ENCODE data around the gene ATP6V1G1. TPM values are rescaled to one million over a fixed set of nuclear protein-coding genes. Genes with fewer than 3 reads are reported as not detected.
"Not testable (repeated sequence)": the region's sequence is repeated elsewhere in the genome, so short reads cannot be mapped to it uniquely, and the experiment has no call there.

The ATP6V1G1 gene
- total RNA-seq, 2 donors from 2014 or later = 59.4 to 74.4 TPM

- H3K27ac ChIP-seq = no peak overlapping the region
- H3K4me1 ChIP-seq = no peaks in the 10 kb centered on the region
- H3K27me3 ChIP-seq = no peaks in the 10 kb centered on the region
- H3K4me3 ChIP-seq = no peak overlapping the region
- H3K9me3 ChIP-seq = no peaks in the 10 kb centered on the region
- intact Hi-C loops (cut with DNase I) = no loop called here
- no peak overlapping the region for H3K9ac ChIP-seq (ENCODE audit: low read depth in 2 of 2, low read length in 2 of 2)
- H3K36me3 ChIP-seq = no peaks in the 10 kb centered on the region
- DNase-seq = no peak
- no peak for TF ChIP-seq CTCF (IDR thresholded peaks at IDR 0.05)
Measured at GRCh38 chr9:114570742-114571141, 16.8 kb upstream of the ATP6V1G1 start.

- intact Hi-C loops (cut with DNase I) = no loop called here
- TF ChIP-seq CTCF (IDR thresholded peaks at IDR 0.05) = no peak
- Histone ChIP-seq H3K4me3 (no peak overlapping the region), H3K27ac (no peak overlapping the region), H3K36me3 (no peaks in the 10 kb centered on the region), H3K9me3 (no peaks in the 10 kb centered on the region), H3K4me1 (no peaks in the 10 kb centered on the region), H3K27me3 (no peaks in the 10 kb centered on the region), H3K9ac (ENCODE audit: low read depth in 2 of 2, low read length in 2 of 2) (no peak overlapping the region)
- no peak for DNase-seq
Measured at GRCh38 chr9:114571391-114571790, 16.2 kb upstream of the ATP6V1G1 start.

DNA sequence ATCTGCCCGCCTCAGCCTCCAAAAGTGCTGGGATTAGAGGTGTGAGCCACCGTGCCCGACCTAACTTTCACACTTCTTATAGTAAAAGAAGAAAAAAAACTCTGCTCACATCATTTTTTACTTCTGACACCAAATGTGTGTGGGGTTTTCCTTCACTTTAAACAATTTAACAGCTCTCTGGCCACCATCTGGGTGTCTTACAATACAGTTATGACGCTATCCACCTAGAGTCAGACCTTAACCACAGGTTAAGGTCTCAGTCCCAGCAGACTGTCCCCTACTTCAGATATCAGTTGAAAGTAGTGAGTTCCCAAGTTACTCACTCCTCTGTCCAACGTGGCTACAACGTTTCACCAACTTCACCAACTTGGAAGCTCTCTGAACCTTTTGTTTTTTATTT is 15.4 kb upstream of the ATP6V1G1 start:
- Histone ChIP-seq H3K27me3 (no peaks in the 10 kb centered on the region), H3K9me3 (no peaks in the 10 kb centered on the region), H3K4me1 (no peaks in the 10 kb centered on the region), H3K36me3 (no peaks in the 10 kb centered on the region), H3K27ac (no peak overlapping the region), H3K4me3 (no peak overlapping the region), H3K9ac (ENCODE audit: low read depth in 2 of 2, low read length in 2 of 2) (no peak overlapping the region)
- no peak for DNase-seq
- intact Hi-C loops (cut with DNase I) = no loop called here
- no peak for TF ChIP-seq CTCF (IDR thresholded peaks at IDR 0.05)

DNA sequence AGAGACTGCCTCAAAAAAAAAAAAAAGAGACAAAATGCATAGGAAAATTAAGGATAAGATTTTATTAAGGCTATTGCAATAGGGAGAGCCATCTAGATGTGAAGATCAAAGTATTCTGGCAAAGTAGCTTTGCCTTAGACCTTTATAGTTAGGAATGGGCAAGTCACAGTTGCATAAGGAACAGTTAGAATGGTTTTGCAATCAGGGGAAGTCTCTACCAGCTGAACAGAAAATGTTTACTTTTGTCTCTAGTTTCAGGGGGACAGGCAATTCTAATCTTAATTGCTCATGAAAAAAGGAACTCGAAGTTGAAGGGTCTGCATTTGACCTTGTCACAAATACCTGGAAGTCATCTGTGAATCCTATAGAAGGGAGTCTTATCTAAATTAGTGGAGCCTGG is 13.1 kb upstream of the ATP6V1G1 start:
- H3K27me3 ChIP-seq = no peaks in the 10 kb centered on the region
- no peaks in the 10 kb centered on the region for H3K36me3 ChIP-seq
- H3K4me1 ChIP-seq = no peaks in the 10 kb centered on the region
- H3K27ac ChIP-seq = no peak overlapping the region
- intact Hi-C loops (cut with DNase I) = no loop called here
- H3K9me3 ChIP-seq = no peaks in the 10 kb centered on the region
- H3K9ac ChIP-seq (ENCODE audit: low read depth in 2 of 2, low read length in 2 of 2) = no peak overlapping the region
- TF ChIP-seq CTCF (IDR thresholded peaks at IDR 0.05) = no peak
- H3K4me3 ChIP-seq = no peak overlapping the region
- no peak for DNase-seq

DNA sequence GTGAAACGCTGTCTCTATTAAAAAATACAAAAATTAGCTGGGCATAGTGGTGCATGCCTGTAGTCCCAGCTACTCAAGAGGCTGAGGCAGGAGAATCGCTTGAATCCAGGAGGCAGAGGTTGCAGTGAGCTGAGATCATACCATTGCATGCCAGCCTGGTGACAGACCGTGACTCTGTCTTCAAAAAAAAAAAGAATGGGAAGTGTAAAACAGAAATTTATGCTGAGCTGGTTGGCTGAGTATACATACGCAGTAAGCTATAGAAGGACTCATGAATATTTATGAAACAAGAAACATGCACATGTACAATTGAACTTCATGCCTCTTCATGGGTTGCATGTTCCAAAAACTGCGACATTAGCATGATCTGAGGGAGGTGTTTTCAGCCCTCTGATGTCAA is 10.8 kb upstream of the ATP6V1G1 start:
- H3K9me3 ChIP-seq; H3K36me3 ChIP-seq; intact Hi-C loops (cut with DNase I); H3K27me3 ChIP-seq; DNase-seq; H3K4me1 ChIP-seq; H3K27ac ChIP-seq; H3K4me3 ChIP-seq; H3K9ac ChIP-seq (ENCODE audit: low read depth in 2 of 2, low read length in 2 of 2): not testable (repeated sequence)

- H3K9me3 ChIP-seq; H3K27me3 ChIP-seq; H3K4me1 ChIP-seq; intact Hi-C loops (cut with DNase I); H3K9ac ChIP-seq (ENCODE audit: low read depth in 2 of 2, low read length in 2 of 2); DNase-seq; H3K27ac ChIP-seq; H3K4me3 ChIP-seq; H3K36me3 ChIP-seq: not testable (repeated sequence)
Measured at GRCh38 chr9:114578134-114578533, 9.4 kb upstream of the ATP6V1G1 start.
